Measurements from ENCODE around the gene VWA1. TPM values are rescaled to one million over a fixed set of nuclear protein-coding genes. Genes with fewer than 3 reads are reported as not detected.
"Not testable (repeated sequence)": the region's sequence is repeated elsewhere in the genome, so short reads cannot be mapped to it uniquely, and the experiment has no call there.

Gene VWA1
- total and polyA plus RNA-seq, 4 donors: 18.3 to 81.3 (median 32.2) TPM

DNA sequence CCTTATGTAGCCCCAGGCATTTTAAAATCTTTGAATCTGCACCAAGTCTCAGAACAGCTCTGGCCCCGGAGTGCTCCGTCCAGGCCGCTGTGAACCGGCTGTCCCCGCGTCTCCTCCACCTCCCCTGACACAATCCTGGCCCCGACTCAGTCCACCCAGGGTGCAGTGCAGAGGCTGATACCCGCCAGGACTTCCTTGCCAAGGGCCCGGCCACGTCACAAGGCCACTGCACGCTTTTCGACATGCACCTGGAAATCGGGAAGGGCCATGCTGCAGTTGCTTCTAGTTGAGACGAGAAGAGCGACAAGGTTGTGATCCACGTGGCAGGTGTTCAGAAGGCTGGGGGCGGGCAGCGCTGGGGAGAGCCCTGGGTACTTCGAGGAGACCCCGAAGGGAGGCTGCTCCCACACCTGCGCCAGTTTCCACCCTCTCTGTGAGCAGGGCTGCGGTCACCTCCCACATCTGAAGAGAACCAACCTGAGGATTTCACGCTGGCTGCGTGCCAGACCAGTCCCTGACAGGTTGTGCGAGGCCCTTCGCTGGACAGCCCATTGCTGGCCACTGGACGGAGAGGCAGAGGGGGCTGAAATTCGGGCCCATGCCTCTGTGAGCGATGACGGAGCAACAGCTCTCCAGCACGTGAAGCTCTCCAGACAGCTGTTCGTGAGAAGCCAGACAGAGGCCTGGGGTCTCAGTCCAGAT, 6.7 kb downstream of the VWA1 start:
- H3K9ac ChIP-seq (ENCODE audit: low read depth in 1 of 2, low read length in 2 of 2): no peak overlapping the region
- H3K4me3 ChIP-seq (ENCODE audit: low read depth in 1 of 3, low read length in 3 of 3): no peak overlapping the region
- DNase-seq (ENCODE audit: low spot score): no peak
- peaks cover 0 to 3% (median 0%) of the 10 kb centered on the region in 4 donors for H3K36me3 ChIP-seq (ENCODE audit: control insufficient read depth in 4 of 4, insufficient read depth in 3 of 4, low read depth in 1 of 4, low read length in 3 of 4)
- H3K27me3 ChIP-seq (ENCODE audit: control insufficient read depth in 4 of 4, insufficient read depth in 4 of 4, low read length in 3 of 4): no peaks in the 10 kb centered on the region
- TF ChIP-seq, protein P1, sequence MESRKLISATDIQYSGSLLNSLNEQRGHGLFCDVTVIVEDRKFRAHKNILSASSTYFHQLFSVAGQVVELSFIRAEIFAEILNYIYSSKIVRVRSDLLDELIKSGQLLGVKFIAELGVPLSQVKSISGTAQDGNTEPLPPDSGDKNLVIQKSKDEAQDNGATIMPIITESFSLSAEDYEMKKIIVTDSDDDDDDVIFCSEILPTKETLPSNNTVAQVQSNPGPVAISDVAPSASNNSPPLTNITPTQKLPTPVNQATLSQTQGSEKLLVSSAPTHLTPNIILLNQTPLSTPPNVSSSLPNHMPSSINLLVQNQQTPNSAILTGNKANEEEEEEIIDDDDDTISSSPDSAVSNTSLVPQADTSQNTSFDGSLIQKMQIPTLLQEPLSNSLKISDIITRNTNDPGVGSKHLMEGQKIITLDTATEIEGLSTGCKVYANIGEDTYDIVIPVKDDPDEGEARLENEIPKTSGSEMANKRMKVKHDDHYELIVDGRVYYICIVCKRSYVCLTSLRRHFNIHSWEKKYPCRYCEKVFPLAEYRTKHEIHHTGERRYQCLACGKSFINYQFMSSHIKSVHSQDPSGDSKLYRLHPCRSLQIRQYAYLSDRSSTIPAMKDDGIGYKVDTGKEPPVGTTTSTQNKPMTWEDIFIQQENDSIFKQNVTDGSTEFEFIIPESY (IDR thresholded peaks at IDR 0.05): no peak
- TF ChIP-seq TAF1 (conservative IDR thresholded peaks at IDR 0.05) (no peak), FOXA1 (IDR thresholded peaks at IDR 0.05) (no peak), YY1 (IDR thresholded peaks at IDR 0.05) (no peak), GABPA (IDR thresholded peaks at IDR 0.05 in 1 of 2, conservative IDR thresholded peaks at IDR 0.05 in 1 of 2) (no peak), SP1 (IDR thresholded peaks at IDR 0.05) (no peak), JUND (IDR thresholded peaks at IDR 0.05) (no peak), NR2F2 (IDR thresholded peaks at IDR 0.05) (no peak), RXRA (IDR thresholded peaks at IDR 0.05) (no peak), EGR1 (IDR thresholded peaks at IDR 0.05; ENCODE audit: low read depth in 2 of 2) (no peak), FOXA2 (IDR thresholded peaks at IDR 0.05) (no peak), HNF4G (IDR thresholded peaks at IDR 0.05) (no peak)
- TF ChIP-seq, protein P2, sequence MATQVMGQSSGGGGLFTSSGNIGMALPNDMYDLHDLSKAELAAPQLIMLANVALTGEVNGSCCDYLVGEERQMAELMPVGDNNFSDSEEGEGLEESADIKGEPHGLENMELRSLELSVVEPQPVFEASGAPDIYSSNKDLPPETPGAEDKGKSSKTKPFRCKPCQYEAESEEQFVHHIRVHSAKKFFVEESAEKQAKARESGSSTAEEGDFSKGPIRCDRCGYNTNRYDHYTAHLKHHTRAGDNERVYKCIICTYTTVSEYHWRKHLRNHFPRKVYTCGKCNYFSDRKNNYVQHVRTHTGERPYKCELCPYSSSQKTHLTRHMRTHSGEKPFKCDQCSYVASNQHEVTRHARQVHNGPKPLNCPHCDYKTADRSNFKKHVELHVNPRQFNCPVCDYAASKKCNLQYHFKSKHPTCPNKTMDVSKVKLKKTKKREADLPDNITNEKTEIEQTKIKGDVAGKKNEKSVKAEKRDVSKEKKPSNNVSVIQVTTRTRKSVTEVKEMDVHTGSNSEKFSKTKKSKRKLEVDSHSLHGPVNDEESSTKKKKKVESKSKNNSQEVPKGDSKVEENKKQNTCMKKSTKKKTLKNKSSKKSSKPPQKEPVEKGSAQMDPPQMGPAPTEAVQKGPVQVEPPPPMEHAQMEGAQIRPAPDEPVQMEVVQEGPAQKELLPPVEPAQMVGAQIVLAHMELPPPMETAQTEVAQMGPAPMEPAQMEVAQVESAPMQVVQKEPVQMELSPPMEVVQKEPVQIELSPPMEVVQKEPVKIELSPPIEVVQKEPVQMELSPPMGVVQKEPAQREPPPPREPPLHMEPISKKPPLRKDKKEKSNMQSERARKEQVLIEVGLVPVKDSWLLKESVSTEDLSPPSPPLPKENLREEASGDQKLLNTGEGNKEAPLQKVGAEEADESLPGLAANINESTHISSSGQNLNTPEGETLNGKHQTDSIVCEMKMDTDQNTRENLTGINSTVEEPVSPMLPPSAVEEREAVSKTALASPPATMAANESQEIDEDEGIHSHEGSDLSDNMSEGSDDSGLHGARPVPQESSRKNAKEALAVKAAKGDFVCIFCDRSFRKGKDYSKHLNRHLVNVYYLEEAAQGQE (IDR thresholded peaks at IDR 0.05): no peak
- TF ChIP-seq, protein P3, sequence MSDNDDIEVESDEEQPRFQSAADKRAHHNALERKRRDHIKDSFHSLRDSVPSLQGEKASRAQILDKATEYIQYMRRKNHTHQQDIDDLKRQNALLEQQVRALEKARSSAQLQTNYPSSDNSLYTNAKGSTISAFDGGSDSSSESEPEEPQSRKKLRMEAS (IDR thresholded peaks at IDR 0.05): no peak
- TF ChIP-seq, protein P4, sequence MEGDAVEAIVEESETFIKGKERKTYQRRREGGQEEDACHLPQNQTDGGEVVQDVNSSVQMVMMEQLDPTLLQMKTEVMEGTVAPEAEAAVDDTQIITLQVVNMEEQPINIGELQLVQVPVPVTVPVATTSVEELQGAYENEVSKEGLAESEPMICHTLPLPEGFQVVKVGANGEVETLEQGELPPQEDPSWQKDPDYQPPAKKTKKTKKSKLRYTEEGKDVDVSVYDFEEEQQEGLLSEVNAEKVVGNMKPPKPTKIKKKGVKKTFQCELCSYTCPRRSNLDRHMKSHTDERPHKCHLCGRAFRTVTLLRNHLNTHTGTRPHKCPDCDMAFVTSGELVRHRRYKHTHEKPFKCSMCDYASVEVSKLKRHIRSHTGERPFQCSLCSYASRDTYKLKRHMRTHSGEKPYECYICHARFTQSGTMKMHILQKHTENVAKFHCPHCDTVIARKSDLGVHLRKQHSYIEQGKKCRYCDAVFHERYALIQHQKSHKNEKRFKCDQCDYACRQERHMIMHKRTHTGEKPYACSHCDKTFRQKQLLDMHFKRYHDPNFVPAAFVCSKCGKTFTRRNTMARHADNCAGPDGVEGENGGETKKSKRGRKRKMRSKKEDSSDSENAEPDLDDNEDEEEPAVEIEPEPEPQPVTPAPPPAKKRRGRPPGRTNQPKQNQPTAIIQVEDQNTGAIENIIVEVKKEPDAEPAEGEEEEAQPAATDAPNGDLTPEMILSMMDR (IDR thresholded peaks at IDR 0.05; ENCODE audit: low read depth, low read length, missing input control): no peak
- H3K4me1 ChIP-seq (ENCODE audit: control insufficient read depth in 4 of 4, insufficient read depth in 4 of 4, low read length in 3 of 4): peaks cover 16 to 34% (median 24%) of the 10 kb centered on the region in 4 donors
- WGBS: 89% methylated on average over 32 of the region's 32 CpGs
- H3K27ac ChIP-seq (ENCODE audit: low read depth in 1 of 2, low read length in 2 of 2): no peak overlapping the region
- no peaks in the 10 kb centered on the region for H3K9me3 ChIP-seq (ENCODE audit: control insufficient read depth in 4 of 4, low read length in 3 of 4)

DNA sequence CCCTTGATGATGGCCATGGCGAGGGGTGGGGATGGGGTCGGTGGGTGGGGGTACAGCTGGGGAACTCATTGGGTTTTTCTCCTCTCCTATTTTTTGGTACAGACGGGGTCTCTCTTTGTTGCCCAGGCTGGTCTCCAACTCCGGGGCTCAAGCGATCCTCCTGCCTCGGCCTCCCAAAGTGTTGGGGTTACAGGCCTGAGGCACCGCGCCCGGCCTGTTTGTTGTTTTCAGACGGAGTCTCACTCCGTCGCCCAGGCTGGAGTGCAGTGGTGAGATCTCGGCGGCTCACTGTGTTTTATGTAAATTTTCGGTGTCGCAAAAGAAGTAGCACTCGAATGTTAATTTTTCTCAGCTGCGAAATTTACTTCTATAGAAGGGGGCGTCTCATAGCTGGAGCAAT, 11.1 kb downstream of the VWA1 start:
- H3K27me3 ChIP-seq (ENCODE audit: control insufficient read depth in 4 of 4, insufficient read depth in 4 of 4, low read length in 3 of 4); DNase-seq (ENCODE audit: low spot score); H3K9me3 ChIP-seq (ENCODE audit: control insufficient read depth in 4 of 4, low read length in 3 of 4); H3K4me1 ChIP-seq (ENCODE audit: control insufficient read depth in 4 of 4, insufficient read depth in 4 of 4, low read length in 3 of 4); H3K27ac ChIP-seq (ENCODE audit: low read depth in 1 of 2, low read length in 2 of 2); H3K9ac ChIP-seq (ENCODE audit: low read depth in 1 of 2, low read length in 2 of 2); H3K36me3 ChIP-seq (ENCODE audit: control insufficient read depth in 4 of 4, insufficient read depth in 3 of 4, low read depth in 1 of 4, low read length in 3 of 4); H3K4me3 ChIP-seq (ENCODE audit: low read depth in 1 of 3, low read length in 3 of 3): not testable (repeated sequence)
- WGBS: 95% methylated on average over 19 of the region's 19 CpGs

All from liver (tissue), 9 donors.